HL-60/S4 (cell line): ENCODE measurements around the gene CHST9.

Experiments used
- in situ Hi-C: fragments of 300-500 bp; cut with MboI; formaldehyde crosslinking; loops from 2 replicates; pipeline ENCODE4 v1.14.3; 2022; ENCODE audit warnings: low sequenced_read_pairs

The CHST9 gene

GRCh38 chr18:27009293-27009692 is 175.8 kb downstream of the CHST9 start:
- in situ Hi-C loops: no loop called here

GRCh38 chr18:27008575-27008974 is 176.5 kb downstream of the CHST9 start:
- in situ Hi-C loops: no loop called here

- in situ Hi-C loops: no loop called here
These were observed 177.2 kb downstream of the CHST9 start for GRCh38 chr18:27007880-27008279.

- in situ Hi-C loops: no loop called here
These were observed 179.5 kb downstream of the CHST9 start for GRCh38 chr18:27005589-27005988.

GRCh38 chr18:27004056-27004829 is 180.9 kb downstream of the CHST9 start:
- in situ Hi-C loops: no loop called here

- in situ Hi-C loops: no loop called here
These were observed 185.3 kb downstream of the CHST9 start for GRCh38 chr18:26999797-27000196.

- in situ Hi-C loops: no loop called here
These were observed 191.5 kb downstream of the CHST9 start for GRCh38 chr18:26993568-26993967.

- in situ Hi-C loops: no loop called here
These were observed 192.2 kb downstream of the CHST9 start for GRCh38 chr18:26992926-26993325.

GRCh38 chr18:26989842-26990241 is 195.3 kb downstream of the CHST9 start:
- in situ Hi-C loops: no loop called here

GRCh38 chr18:26981360-26982082 is 203.6 kb downstream of the CHST9 start:
- in situ Hi-C loops: no loop called here

- in situ Hi-C loops: no loop called here
These were observed 206.2 kb downstream of the CHST9 start for GRCh38 chr18:26978812-26979341.

- in situ Hi-C loops: no loop called here
These were observed 207.3 kb downstream of the CHST9 start for GRCh38 chr18:26977781-26978180.

GRCh38 chr18:26976206-26976605 is 208.9 kb downstream of the CHST9 start:
- in situ Hi-C loops: no loop called here

GRCh38 chr18:26972549-26972948 is 212.6 kb downstream of the CHST9 start:
- in situ Hi-C loops: loop anchor here (25.0 kb wide), 2 partner anchors 110 to 185 kb away; partner anchors contain the start of gene AQP4

GRCh38 chr18:26971409-26971808 is 213.7 kb downstream of the CHST9 start:
- in situ Hi-C loops: loop anchor here (25.0 kb wide), 2 partner anchors 109 to 184 kb away; partner anchors contain the start of gene AQP4

GRCh38 chr18:26970637-26971036 is 214.5 kb downstream of the CHST9 start:
- in situ Hi-C loops: loop anchor here (25.0 kb wide), 2 partner anchors 108 to 183 kb away; partner anchors contain the start of gene AQP4

GRCh38 chr18:26965206-26965605 is 219.9 kb downstream of the CHST9 start:
- in situ Hi-C loops: loop anchor here (25.0 kb wide), 2 partner anchors 103 to 178 kb away; partner anchors contain the start of gene AQP4

GRCh38 chr18:26963292-26963691 is 221.8 kb downstream of the CHST9 start:
- in situ Hi-C loops: loop anchor here (25.0 kb wide), 2 partner anchors 101 to 176 kb away; partner anchors contain the start of gene AQP4

- in situ Hi-C loops: loop anchor here (25.0 kb wide), 2 partner anchors 100 to 175 kb away; partner anchors contain the start of gene AQP4
These were observed 223.3 kb downstream of the CHST9 start for GRCh38 chr18:26961839-26962238.

- in situ Hi-C loops: loop anchor here (25.0 kb wide), 2 partner anchors 99 to 174 kb away; partner anchors contain the start of gene AQP4
These were observed 224.2 kb downstream of the CHST9 start for GRCh38 chr18:26960911-26961310.

- in situ Hi-C loops: loop anchor here (25.0 kb wide), 2 partner anchors 95 to 170 kb away; partner anchors contain the start of gene AQP4
These were observed 228.2 kb downstream of the CHST9 start for GRCh38 chr18:26956863-26957262.
